ENCODE results near the gene MRPL43.

The MRPL43 gene

DNA sequence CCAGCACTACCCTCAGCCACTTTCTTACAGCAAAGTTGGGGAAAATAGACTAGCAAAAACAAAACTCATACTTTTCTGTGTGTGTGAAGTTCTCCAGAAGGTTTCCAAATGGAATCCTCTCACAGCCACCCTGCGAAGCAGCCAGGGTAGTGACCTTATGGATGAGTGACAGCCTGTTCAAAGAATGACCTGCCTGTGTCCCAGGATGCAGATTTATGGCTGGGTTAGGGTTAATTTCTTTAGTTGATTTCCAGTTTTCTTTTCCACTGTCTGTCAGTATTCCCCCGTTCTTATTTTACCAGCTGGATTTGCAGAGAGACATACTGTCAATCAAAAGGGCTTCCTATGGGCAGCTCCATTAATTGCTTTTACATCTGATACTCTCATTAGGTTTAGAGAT is 20.4 kb downstream of the MRPL43 start:
- no peak for DNase-seq (ENCODE audit: low read depth)

- DNase-seq (ENCODE audit: low read depth), result no peak
These were observed 21.5 kb downstream of the MRPL43 start for GRCh38 chr10:100965820-100966219.

GRCh38 chr10:100963826-100964225 is 23.5 kb downstream of the MRPL43 start:
- DNase-seq (ENCODE audit: low read depth), result no peak

GRCh38 chr10:100962351-100963080 is 24.8 kb downstream of the MRPL43 start:
- DNase-seq (ENCODE audit: low read depth), result no peak

DNA sequence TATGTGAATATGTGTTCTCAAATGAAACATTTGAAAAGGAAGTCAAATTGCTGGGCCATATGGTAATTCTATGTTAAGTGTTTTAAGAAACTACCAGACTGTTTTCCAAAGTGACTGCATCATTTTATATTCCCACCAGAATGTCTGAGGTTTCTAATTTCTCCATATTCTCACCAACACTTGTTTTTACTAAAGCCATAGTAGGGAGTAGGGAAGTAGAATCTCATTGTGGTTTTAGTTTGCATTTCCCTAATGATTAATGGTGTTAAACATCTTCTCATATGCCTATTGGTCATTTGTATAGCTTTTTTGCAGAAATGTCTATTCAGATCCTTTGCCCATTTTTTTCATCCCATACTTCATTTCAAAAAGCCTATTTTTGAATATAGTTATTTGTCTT is 27.0 kb downstream of the MRPL43 start:
- no peak for DNase-seq (ENCODE audit: low read depth)

DNA sequence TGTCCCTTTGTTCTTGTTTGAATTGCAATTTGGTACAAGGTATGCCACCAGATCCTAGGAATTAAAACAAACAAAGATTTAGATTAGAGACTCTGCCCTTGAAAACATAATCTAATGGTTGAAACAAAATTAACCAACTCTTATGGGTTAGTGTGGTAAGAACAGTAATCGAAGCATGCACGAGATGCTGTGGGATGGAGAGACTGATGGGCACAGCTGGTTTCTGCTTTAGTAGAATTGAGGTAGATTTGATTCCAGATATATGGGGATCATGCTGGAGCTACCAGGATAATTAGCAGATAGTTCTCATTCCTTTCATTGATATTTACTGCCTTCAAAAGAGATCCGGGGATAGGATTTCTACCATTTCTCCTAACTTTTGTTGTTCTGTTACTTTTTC is 38.4 kb downstream of the MRPL43 start:
- no peak for DNase-seq (ENCODE audit: low read depth)

DNA sequence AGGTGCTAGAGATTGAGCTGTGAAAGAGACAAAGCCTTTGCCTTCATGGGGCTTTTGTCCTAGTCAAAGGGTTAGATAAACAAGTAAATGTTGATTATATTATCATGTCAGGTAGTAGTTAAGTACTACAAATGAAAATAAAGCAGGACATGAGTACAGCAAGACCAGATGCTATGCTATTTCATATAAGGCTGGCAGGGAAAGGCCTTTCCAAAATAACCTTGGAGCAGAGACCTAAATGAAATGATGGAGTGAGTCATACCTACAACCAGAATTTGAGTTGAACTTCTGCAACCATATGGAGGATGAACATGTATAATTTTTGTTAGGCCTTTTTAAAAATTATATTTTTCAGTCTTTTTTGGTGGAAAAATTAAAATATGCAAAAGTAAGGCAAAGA is 41.5 kb downstream of the MRPL43 start:
- no peak for DNase-seq (ENCODE audit: low read depth)

- DNase-seq (ENCODE audit: low read depth), result no peak
These were observed 43.8 kb downstream of the MRPL43 start for GRCh38 chr10:100943508-100943907.

DNA sequence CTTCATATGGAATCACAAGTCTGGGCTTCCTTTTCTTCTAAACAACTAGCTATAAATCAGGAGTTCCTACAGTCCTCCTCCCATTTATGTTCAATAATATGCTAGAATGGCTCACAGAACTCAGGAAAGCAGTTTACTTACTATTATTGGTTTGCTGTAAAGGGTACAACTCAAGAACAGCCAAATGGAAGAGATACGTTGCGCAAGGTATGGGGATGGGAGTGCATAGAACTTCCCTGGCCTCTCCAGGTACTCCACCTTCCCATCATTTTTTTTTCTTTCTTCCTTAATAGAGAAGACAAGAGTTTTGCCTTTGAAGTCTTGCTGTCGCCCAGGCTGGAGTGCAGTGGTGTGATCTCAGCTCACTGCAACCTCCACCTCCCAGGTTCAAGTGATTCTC is 45.1 kb downstream of the MRPL43 start:
- DNase-seq (ENCODE audit: low read depth), result no peak

DNA sequence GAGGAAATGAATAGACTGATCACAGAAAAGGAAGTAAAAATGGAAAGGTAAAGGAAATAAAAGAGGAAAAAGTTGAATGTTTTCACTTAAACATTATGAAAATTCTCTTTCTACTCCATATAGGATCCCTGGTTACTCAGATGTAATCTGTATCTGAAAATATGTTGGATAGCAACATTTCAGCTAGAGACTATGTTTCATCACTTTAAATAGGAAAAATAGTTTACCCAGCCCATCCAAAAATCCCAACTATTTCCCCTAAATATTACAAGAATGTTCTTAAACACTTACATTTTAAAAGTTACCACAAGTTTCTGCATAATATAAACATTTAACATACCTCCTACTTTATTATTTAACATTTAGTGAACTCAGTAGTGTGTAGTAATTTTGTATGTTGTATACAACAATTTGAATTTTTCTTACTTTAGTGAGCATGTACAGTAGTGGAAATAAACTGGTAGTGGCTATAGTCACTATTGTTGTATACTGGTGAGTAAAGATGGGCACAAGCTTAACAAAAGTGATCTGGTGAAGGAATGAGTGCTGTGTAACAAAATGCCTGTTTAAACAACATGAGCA is 47.4 kb downstream of the MRPL43 start:
- DNase-seq (ENCODE audit: low read depth), result no peak

Data from GM04504 (cell line).